HG03565 (cell line): ENCODE results near the gene MMP24OS.
"Not testable (repeated sequence)": the region's sequence is repeated elsewhere in the genome, so short reads cannot be mapped to it uniquely, and the experiment has no call there.

Experiments
- ATAC-seq: cut with Tn5 transposase; IDR thresholded peaks from one replicate; pipeline ENCODE4 v1.9.1; 2021; ENCODE audit warnings: mild to moderate bottlenecking, moderate library complexity; ENCODE audit not compliant: unreplicated experiment

MMP24OS gene

GRCh38 chr20:35276408-35276807 is 1.5 kb downstream of the MMP24OS start:
- no peak for ATAC-seq

DNA sequence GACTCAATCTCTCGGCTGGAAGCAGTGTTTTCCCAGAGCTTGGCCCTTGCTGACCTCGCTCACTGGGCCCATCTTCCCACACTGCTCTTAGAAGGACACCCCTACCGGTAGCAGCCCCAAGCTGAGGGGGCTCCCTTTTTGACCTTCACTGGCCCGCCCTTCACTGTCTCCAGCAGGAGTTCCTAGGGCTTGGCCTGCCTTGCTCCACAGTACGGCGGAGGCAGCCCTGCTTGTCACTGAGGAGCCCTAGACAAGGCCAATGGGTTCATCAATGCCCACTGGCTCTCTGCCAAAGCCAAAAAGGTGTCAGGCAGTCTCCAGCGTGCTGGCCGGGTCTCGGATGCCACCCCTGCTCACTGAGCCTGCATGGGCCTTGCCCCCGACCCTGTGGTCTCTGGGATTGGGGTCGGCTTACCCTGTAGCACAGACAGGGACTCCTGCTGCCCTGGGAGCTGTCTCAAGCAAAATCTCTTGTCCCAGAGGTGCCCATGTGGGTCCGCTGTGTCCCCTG is 2.1 kb downstream of the MMP24OS start:
- no peak for ATAC-seq

DNA sequence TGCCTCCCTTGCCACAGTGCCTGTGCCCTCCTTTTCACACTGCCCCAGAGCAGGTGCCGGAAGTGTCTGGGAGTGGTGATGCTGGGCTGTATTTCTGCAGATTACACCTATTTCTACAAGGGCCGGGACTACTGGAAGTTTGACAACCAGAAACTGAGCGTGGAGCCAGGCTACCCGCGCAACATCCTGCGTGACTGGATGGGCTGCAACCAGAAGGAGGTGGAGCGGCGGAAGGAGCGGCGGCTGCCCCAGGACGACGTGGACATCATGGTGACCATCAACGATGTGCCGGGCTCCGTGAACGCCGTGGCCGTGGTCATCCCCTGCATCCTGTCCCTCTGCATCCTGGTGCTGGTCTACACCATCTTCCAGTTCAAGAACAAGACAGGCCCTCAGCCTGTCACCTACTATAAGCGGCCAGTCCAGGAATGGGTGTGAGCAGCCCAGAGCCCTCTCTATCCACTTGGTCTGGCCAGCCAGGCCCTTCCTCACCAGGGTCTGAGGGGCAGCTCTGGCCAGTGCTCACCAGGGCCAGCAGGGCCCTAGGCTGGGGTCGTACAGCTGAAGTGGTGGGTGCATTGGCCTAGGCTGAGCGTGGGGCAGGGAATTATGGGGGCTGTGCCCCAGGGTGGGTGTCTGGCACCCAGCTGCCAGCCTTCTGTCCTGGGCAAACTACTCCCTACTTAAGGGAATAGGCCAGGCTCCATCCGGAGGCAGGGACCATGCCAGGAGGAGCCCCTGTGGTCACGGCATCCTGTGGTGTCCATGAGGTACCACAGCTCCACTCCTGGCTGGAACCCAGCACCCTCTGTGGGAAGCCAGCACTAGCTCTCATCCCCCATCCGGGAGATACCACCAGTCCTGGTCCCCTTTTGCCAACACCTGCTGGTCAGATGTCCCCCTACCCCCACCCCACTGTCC is 3.5 kb downstream of the MMP24OS start:
- no peak for ATAC-seq

GRCh38 chr20:35273449-35274171 is 4.3 kb downstream of the MMP24OS start:
- ATAC-seq: no peak

DNA sequence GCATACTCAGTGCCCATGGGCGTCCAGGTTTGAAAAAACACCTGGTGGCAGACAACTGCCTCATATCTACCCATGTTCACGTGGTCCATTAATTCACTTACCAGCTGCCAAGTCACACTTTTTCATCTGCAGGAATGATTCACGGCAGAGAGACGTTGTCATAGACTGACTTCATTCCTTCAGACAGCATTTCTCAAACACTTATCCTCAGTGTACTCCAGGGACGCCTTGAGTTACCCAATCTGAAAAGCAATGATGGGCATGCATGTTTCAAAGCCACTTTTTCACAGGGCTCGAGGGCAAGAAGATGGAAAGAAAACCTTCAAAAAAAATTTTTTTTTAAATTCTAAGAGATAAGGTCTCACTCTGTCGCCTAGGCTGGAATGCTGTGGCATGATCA is 6.0 kb downstream of the MMP24OS start:
- no peak for ATAC-seq

DNA sequence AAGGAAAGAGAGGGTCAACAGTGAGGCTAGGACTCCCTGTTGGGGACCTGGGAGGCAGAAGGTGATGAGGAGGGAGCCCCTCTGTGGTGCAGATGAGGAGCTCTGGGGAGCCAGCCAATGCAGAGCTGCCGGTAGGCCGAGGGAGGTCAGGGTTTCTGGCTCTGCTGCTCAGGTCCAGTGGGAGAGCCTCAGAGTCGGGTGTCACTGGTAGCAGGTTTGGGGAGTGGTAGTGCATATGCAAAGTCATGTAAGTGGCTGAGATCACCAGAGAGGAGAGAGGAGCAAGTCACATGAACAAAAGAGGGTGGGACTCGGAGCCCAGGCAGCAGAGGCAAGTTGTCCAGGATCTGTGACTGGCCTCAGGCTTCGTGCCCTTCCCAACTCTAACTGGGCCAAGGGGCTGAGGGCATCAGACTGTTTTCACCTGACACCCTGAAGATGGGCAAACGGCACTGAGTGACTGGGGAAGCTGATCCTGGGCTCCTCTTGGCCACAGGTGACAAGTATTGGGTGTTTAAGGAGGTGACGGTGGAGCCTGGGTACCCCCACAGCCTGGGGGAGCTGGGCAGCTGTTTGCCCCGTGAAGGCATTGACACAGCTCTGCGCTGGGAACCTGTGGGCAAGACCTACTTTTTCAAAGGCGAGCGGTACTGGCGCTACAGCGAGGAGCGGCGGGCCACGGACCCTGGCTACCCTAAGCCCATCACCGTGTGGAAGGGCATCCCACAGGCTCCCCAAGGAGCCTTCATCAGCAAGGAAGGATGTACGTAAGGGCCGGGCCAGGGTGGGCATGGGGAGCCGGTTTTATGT is 6.6 kb downstream of the MMP24OS start:
- ATAC-seq: no peak

DNA sequence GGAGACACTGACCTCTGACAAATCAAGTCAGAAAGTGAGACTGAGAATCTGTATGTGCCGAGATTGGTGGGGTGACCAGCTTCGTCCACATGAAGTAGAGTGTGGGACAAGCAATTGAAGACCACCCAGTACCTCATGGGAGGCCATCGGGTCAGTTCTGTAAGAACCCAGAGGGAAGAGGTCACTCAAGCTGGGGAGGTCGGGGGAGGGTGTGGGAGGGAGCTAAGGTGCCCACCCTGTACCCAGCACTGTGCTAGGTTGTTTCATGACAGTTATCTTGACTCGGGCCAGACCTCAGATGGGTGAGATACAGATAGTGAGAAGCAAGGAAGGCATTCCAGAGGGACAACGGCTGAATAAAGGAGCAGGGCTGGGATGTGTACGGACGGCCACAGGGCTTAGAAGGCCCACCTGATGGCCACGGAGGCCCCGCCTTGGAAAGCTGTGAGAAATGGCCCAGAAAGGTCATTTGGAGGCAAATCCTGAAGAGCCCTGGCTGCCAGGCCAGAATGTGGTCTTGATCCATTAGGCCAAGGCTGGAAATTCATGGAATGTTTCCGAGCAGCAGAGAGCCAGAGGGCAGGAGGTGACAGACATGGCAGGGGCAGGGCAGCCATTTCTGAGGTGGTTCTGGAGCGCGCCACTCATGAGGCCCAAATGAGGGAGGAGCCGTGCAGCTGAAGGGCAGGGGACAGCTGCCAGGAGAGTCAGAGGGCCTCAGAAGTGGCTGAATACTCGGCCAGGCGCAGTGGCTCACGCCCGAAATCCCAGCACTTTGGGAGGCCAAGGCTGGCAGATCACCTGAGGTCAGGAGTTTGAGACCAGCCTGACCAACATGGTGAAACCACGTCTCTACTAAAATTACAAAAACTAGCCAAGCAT is 7.7 kb downstream of the MMP24OS start:
- no peak for ATAC-seq

GRCh38 chr20:35269055-35269781 is 8.7 kb downstream of the MMP24OS start:
- ATAC-seq: no peak

DNA sequence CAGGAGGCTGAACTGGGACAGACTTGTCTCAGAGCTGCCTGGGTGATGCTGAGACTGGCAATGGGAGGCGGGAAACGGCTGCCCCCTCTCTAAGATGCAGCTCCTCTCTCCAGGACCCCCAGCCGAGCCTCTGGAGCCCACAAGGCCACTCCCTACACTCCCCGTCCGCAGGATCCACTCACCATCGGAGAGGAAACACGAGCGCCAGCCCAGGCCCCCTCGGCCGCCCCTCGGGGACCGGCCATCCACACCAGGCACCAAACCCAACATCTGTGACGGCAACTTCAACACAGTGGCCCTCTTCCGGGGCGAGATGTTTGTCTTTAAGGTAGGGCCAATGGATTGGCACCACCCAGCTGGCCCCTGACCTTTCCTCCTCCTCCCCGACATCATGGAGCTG is 10.8 kb downstream of the MMP24OS start:
- ATAC-seq: no peak

DNA sequence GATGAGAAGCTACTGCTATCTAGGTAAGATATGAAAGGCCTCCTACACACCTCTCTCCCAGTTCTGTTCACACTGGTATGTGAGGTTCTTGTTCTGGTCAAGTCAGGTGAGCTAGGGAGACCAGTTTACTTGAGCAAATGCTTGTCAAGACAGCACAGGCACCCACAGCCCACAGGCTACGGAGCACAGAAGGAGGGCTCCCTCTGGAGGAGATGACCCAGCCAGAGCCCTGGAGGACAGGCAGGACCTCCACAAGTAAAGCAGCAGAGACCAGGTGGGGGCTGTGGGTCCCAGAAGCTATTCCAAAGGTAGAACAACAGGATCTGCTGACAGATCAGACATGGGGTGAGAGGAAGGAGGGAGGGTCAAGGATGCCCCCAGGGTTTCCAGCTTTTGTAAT is 13.2 kb downstream of the MMP24OS start:
- ATAC-seq: no peak

- ATAC-seq: no peak
Observed at GRCh38 chr20:35263532-35264341, 14.2 kb downstream of the MMP24OS start.

DNA sequence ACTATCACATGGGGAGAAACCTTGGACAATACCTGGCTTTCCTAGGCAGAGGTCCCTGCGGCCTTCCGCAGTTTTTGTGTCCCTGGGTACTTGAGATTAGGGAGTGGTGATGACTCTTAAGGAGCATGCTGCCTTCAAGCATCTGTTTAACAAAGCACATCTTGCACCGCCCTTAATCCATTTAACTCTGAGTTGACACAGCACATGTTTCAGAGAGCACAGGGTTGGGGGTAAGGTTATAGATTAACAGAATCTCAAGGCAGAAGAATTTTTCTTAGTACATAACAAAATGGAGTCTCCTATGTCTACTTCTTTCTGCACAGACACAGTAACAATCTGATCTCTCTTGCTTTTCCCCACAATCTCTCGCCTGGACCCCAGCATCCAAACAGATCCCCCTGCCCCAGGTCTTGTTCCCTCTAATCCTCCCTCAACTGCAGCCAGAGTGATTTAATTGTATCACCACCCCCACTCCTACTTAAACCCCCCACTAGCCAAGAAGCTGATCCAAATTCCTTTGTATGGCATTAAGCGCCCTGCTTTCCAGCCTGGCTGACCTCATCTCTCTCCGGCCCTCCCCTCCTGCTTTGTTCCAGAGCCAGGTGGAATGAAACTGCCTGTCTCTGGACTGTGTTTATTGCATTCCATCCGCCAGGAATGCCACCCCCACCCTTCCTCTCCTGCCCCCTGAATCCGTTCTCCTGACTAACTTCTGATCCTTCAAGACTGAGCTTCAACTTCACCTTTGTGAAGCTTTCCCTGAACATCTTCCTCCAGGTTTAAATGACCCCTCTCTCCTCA is 15.0 kb downstream of the MMP24OS start:
- ATAC-seq: not testable (repeated sequence)

DNA sequence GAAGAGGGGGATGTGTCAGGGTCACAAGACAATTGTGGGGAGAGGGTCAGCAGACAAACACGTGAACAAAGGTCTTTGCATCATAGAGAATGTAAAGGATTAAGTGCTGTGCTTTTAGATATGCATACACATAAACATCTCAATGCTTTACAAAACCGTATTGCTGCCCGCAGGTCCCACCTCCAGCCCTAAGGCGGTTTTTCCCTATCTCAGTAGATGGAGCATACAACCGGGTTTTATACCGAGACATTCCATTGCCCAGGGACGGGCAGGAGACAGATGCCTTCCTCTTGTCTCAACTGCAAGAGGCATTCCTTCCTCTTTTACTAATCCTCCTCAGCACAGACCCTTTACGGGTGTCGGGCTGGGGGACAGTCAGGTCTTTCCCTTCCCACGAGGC is 15.6 kb downstream of the MMP24OS start:
- not testable (repeated sequence) for ATAC-seq

GRCh38 chr20:35260426-35260825 is 17.5 kb downstream of the MMP24OS start:
- no peak for ATAC-seq

DNA sequence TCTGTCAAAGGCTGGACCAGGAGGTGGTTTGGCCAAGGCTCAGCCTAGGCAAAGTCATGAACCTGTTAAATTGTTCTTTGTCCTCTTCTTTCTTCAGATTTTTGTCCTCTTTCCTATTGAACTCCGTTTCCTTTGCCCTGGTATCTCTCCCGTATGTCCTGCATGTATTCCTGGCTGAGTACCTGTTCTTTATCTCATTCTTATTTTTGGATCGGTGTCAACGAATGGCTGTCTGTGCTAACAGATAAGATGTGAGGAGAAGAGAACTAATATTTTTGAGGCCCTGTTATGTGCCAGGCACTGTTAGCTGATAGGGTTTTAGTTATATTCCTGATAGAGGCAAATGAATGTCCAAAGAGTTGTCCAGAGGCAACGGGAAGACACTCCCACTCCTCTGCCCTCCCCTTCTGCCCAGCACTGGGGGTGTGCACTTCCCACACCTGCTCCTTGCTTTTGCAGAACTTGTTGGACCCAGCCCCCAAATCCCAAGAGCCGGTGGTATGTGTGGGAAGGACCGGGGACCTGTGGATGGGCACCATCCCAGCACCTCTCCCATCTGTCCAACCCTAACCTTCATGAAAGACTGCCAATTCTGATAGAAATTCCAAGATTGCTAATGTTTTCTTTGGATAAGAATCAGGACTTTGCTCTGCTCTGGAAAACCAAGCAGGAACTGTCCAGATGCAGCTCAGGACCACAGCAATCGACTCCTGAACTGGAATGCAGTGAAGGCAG is 20.6 kb downstream of the MMP24OS start:
- no peak for ATAC-seq

- ATAC-seq: no peak
Observed at GRCh38 chr20:35254448-35254999, 23.4 kb downstream of the MMP24OS start.

GRCh38 chr20:35253010-35253409 is 24.9 kb downstream of the MMP24OS start:
- no peak for ATAC-seq
